Progenitor cell of endocrine pancreas (in vitro differentiated cells): ENCODE data around the gene GRIK3. TPM values are rescaled to one million over a fixed set of nuclear protein-coding genes. Genes with fewer than 3 reads are reported as not detected.

Experiments
- DNase-seq: peaks from one replicate; pipeline ENCODE4 v3.0.0; 2021; ENCODE audit warnings: low spot score; ENCODE audit not compliant: unreplicated experiment
- H3K27ac Mint-ChIP-seq: 2 replicates; pipeline ENCODE4 v1.8.0; 2021; ENCODE audit warnings: mild to moderate bottlenecking, moderate library complexity, mixed read lengths
- H3K27me3 Mint-ChIP-seq: 2 replicates; pipeline ENCODE4 v1.8.0; 2021; ENCODE audit warnings: mixed read lengths
- H3K36me3 Mint-ChIP-seq: 2 replicates; pipeline ENCODE4 v1.8.0; 2022; ENCODE audit warnings: mixed read lengths; ENCODE audit not compliant: insufficient read depth
- H3K4me1 Mint-ChIP-seq: 2 replicates; pipeline ENCODE4 v1.8.0; 2021; ENCODE audit warnings: low read depth, mixed read lengths
- H3K4me3 Mint-ChIP-seq: 2 replicates; pipeline ENCODE4 v1.8.0; 2021; ENCODE audit warnings: low read depth, mild to moderate bottlenecking, moderate library complexity, mixed read lengths
- H3K9me3 Mint-ChIP-seq: 2 replicates; pipeline ENCODE4 v1.8.0; 2021; ENCODE audit warnings: low read depth, mixed read lengths
- total RNA-seq: library from RNA; stranded (reverse); gene quantifications from 2 replicates; pipeline ENCODE4 v1.2.1, GENCODE V29; 2021
- TF ChIP-seq, protein P1 (sequence below): fragments of 200-600 bp; sonication (generic); IDR thresholded peaks from one replicate; pipeline ENCODE4 v1.5.0; 2021; ENCODE audit warnings: antibody characterized with exemption, mild to moderate bottlenecking; ENCODE audit not compliant: unreplicated experiment

Gene GRIK3
- total RNA-seq, 1 donor from 2014 or later = 0.41 TPM

DNA sequence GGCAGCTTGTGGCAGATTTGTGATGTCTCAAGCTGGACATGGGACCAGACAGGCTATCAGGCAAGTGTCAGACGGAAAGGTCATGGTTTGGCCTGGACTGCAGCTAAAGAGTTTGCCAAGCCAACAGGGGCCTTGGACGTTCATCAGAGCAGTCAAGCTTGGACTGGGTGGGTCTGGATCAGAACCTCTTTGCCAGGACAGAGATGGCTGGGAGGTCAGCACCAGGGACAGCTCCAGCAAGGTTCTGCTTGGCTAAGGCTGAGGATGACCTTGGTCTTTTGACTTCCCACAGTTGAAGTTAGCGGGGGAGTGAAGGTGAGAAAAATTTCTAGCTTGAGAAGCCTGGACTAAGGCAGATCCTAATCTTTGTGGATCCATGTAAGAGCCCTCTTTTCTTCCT, 68.1 kb downstream of the GRIK3 start:
- TF ChIP-seq, protein P1, sequence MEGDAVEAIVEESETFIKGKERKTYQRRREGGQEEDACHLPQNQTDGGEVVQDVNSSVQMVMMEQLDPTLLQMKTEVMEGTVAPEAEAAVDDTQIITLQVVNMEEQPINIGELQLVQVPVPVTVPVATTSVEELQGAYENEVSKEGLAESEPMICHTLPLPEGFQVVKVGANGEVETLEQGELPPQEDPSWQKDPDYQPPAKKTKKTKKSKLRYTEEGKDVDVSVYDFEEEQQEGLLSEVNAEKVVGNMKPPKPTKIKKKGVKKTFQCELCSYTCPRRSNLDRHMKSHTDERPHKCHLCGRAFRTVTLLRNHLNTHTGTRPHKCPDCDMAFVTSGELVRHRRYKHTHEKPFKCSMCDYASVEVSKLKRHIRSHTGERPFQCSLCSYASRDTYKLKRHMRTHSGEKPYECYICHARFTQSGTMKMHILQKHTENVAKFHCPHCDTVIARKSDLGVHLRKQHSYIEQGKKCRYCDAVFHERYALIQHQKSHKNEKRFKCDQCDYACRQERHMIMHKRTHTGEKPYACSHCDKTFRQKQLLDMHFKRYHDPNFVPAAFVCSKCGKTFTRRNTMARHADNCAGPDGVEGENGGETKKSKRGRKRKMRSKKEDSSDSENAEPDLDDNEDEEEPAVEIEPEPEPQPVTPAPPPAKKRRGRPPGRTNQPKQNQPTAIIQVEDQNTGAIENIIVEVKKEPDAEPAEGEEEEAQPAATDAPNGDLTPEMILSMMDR = no peak
- Mint-ChIP-seq H3K27ac (no peak overlapping the region), H3K27me3 (peaks cover 25% of the 10 kb centered on the region), H3K4me1 (no peaks in the 10 kb centered on the region), H3K4me3 (no peak overlapping the region), H3K36me3 (no peaks in the 10 kb centered on the region), H3K9me3 (no peaks in the 10 kb centered on the region)
- peak; percentile 49 for DNase-seq

DNA sequence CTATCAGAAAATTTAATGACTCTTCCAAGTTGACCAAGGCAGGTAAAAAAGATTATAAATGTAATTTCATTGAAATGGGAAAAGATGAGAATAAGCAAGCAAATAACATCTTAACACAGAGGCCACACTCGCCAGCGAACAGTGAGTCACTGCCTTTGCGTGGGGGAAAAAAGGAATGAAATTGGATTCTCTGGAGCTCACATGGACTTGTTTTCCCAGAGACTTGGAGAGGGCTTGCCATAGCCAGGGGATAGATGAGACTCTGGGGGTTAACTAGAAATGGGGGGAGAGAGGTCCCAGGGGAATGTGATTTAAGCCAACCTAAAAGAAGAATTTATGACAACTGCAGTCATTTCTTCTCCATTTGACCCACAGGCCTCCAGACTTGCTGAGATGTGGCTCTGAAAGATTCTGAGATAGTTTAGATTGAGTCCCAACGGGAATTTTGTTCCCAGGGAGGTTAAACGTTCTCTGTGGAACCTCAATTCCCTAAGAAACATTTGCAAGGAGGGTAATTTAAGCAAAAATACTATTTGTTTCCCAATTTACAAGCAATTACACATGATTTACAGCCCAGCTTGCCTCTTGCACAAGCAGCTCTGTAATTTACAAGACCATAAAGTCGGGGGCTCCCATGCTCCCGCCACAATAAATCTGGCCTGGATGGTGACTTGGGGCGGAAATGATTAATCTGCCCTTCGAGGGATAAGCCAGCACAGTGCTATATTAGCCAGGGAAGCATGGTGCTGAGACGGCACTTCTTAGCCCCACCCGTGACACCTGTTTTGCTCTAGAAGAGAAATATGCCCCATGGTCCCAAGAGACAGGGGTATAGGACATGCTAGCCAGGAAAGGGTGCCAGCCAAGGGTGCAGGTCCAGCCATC, 68.8 kb downstream of the GRIK3 start:
- Mint-ChIP-seq H3K4me3 (no peak overlapping the region), H3K36me3 (no peaks in the 10 kb centered on the region), H3K27ac (no peak overlapping the region), H3K4me1 (no peaks in the 10 kb centered on the region), H3K9me3 (no peaks in the 10 kb centered on the region), H3K27me3 (peaks cover 25% of the 10 kb centered on the region)
- no peak for DNase-seq
- TF ChIP-seq, protein P1 = no peak

DNA sequence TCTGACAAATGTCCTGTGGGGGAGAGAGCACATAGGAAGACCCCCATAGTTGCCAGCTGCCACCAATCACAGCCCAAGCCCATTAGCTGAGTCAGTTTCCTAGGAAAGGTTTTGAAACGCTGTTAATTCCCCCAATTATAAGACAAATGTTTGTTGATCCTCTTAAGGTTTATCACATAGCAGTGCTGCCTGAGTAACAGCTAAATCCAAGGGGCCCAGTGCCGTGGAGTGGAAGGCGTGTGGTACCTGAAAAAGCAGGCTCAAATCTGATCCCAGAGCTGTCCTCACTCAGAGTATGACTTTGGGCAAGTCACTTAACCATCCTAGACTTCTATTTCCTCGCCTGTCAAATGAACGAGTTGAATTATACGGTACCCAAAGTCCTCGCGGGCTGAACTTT, 69.5 kb downstream of the GRIK3 start:
- Mint-ChIP-seq H3K36me3 (no peaks in the 10 kb centered on the region), H3K4me1 (no peaks in the 10 kb centered on the region), H3K4me3 (no peak overlapping the region), H3K27me3 (peaks cover 25% of the 10 kb centered on the region), H3K27ac (no peak overlapping the region), H3K9me3 (no peaks in the 10 kb centered on the region)
- no peak for DNase-seq
- TF ChIP-seq, protein P1 = no peak

DNA sequence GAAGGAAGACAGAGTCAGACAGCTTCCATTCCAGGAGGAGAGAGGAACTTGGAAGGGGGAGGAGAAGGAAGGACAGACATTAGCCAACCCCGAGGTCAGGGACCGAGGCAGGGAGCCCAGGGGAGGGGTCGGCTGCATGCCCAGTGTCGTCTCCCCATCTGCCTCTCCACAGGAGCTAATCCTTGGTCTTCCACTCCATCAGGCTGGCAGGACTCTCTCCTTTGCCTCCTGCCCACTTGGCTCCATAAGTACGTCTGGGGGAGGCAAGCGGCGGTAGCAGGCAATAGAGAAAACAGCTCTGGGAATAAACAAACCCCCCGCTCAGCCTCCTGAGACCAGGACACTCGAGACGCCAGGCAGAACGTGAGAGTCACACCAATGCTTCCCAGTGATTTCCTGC, 71.3 kb downstream of the GRIK3 start:
- H3K4me1 Mint-ChIP-seq = no peaks in the 10 kb centered on the region
- H3K36me3 Mint-ChIP-seq = no peaks in the 10 kb centered on the region
- TF ChIP-seq, protein P1 = no peak
- DNase-seq = no peak
- no peak overlapping the region for H3K4me3 Mint-ChIP-seq
- no peaks in the 10 kb centered on the region for H3K9me3 Mint-ChIP-seq
- H3K27me3 Mint-ChIP-seq = peaks cover 17% of the 10 kb centered on the region
- H3K27ac Mint-ChIP-seq = no peak overlapping the region

DNA sequence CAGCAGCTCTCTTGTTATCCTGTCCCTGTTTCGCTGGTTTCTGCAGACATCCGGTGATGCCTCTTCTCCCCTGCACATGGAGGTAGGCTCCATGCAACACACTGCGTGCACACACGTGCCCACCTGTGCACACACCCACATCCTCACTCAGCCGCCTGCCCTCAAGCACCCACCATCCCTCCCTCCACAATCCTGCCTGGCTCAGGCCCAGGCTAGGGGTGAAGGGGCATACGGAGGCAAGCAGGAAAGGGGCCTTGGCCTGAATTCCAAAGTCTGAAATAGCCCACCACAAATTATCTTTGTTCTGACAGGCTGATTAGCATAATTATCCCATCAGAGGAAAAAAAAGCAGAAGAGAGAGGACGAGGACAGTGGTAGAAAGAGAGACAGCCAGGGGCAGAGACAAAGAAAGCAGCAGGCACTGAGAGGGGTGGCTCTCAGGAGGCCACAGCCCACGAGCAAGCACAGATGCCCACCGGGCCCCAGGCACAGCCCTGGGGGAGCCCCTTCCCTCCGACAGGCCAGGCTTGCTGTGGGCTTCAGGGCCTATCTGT, 73.2 kb downstream of the GRIK3 start:
- Mint-ChIP-seq H3K4me3 (no peak overlapping the region), H3K27me3 (peaks cover 17% of the 10 kb centered on the region), H3K9me3 (no peaks in the 10 kb centered on the region), H3K4me1 (no peaks in the 10 kb centered on the region), H3K27ac (no peak overlapping the region), H3K36me3 (no peaks in the 10 kb centered on the region)
- TF ChIP-seq, protein P1 = no peak
- no peak for DNase-seq
